Activated CD4-positive, alpha-beta memory T cell treated with anti-CD3 and anti-CD28 coated beads for 36 hours (primary cell): ENCODE data around the gene MAPK7. TPM values are rescaled to one million over a fixed set of nuclear protein-coding genes. Genes with fewer than 3 reads are reported as not detected.

ENCODE experiments used
- CTCF ChIA-PET: fragments of 350-600 bp; sonication (Branson Sonifier 250); formaldehyde crosslinking; loops from one replicate; lab custom pipeline; 2021; ENCODE audit warnings: antibody characterized with exemption, inconsistent platforms; lab: Charles Lee
- POLR2A ChIA-PET: fragments of 350-600 bp; sonication (Branson Sonifier 250); formaldehyde crosslinking; loops from one replicate; lab custom pipeline; 2021; ENCODE audit warnings: antibody characterized with exemption; lab: Charles Lee
- DNase-seq: peaks from one replicate; pipeline ENCODE4 v3.0.0-alpha.2; 2020
- H3K27ac Mint-ChIP-seq: one replicate; pipeline ENCODE4 v1.8.0; 2021; ENCODE audit warnings: mixed read lengths
- H3K27me3 Mint-ChIP-seq: one replicate; pipeline ENCODE4 v1.8.0; 2021; ENCODE audit warnings: mixed read lengths
- H3K36me3 Mint-ChIP-seq: one replicate; pipeline ENCODE4 v1.8.0; 2021; ENCODE audit warnings: mixed read lengths
- H3K4me1 Mint-ChIP-seq: one replicate; pipeline ENCODE4 v1.8.0; 2021; ENCODE audit warnings: low read depth, mixed read lengths
- H3K4me3 Mint-ChIP-seq: one replicate; pipeline ENCODE4 v1.8.0; 2021; ENCODE audit warnings: mild to moderate bottlenecking, mixed read lengths
- H3K9me3 Mint-ChIP-seq: one replicate; pipeline ENCODE4 v1.8.0; 2021; ENCODE audit warnings: mixed read lengths
- intact Hi-C: fragments of 100-400 bp; cut with micrococcal nuclease; formaldehyde crosslinking; loops from one replicate; pipeline ENCODE4 v1.15.1; 2023
- total RNA-seq, 2 experiments: library from RNA; stranded (reverse); gene quantifications; one replicate each; pipeline ENCODE4 v1.2.3, GENCODE V29; 2021

MAPK7 gene
- total RNA-seq, 2 experiments from 2014 or later: 15.4 to 17.2 TPM

DNA sequence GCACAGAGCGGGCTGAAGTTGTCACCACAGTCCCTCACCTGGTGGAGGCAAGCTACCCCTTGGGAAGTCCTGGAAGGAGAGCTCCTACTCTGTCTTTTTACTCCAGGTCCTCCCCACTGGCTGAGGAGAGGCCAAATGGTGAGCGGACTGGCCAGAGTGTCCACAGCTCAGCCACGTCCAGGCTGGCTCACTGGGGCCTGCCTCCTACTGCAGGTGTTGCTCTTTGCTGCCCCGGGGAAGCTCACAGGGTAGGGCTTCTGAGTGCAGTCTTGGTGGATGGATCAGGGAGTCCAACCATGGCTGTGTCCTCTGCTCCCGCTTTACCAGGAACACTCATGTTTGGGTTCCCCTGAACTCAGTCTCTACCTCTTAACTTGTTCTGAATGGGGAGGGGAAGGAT lies 18.4 kb upstream of the MAPK7 start:
- CTCF ChIA-PET: interaction anchor here (0.8 kb wide), 1 partner anchor 18 kb away, joined by 3 read pairs; the partner anchor contains the start of gene MAPK7
- DNase-seq: no peak
- H3K9me3 Mint-ChIP-seq: no peaks in the 10 kb centered on the region
- no peak overlapping the region for H3K27ac Mint-ChIP-seq
- peaks cover 8% of the 10 kb centered on the region for H3K4me1 Mint-ChIP-seq
- POLR2A ChIA-PET: no interaction called here
- intact Hi-C loops: loop anchor here (5.0 kb wide), 2 partner anchors 147 to 407 kb away; no protein-coding TSS in a partner anchor
- H3K27me3 Mint-ChIP-seq: peaks cover 4% of the 10 kb centered on the region
- no peaks in the 10 kb centered on the region for H3K36me3 Mint-ChIP-seq
- H3K4me3 Mint-ChIP-seq: no peak overlapping the region

DNA sequence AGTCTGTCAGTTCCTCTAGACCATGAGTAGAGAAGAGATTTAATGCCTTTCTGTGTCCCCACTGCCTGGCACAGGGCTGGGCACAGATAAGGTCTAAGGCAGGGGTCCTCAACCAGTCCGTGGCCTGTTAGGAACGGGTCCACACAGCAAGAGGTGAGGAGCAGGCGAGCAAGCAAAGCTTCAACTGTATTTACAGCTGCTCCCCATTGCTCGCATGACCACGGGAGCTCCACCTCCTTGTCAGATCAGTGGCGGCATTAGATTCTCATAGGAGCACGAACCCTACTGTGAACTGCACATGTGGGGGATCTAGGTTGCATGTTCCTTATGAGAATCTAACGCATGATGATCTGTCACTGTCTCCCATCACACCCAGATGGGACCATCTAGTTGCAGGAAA lies 17.5 kb upstream of the MAPK7 start:
- H3K36me3 Mint-ChIP-seq: no peaks in the 10 kb centered on the region
- H3K4me1 Mint-ChIP-seq: peaks cover 8% of the 10 kb centered on the region
- intact Hi-C loops: loop anchor here (5.0 kb wide), 2 partner anchors 147 to 407 kb away; no protein-coding TSS in a partner anchor
- H3K4me3 Mint-ChIP-seq: no peak overlapping the region
- CTCF ChIA-PET: interaction anchor here (5.9 kb wide), 1 partner anchor 87 kb away, joined by 164 read pairs; no protein-coding TSS in a partner anchor
- POLR2A ChIA-PET: no interaction called here
- DNase-seq: no peak
- H3K9me3 Mint-ChIP-seq: no peaks in the 10 kb centered on the region
- H3K27ac Mint-ChIP-seq: no peak overlapping the region
- H3K27me3 Mint-ChIP-seq: peaks cover 4% of the 10 kb centered on the region

DNA sequence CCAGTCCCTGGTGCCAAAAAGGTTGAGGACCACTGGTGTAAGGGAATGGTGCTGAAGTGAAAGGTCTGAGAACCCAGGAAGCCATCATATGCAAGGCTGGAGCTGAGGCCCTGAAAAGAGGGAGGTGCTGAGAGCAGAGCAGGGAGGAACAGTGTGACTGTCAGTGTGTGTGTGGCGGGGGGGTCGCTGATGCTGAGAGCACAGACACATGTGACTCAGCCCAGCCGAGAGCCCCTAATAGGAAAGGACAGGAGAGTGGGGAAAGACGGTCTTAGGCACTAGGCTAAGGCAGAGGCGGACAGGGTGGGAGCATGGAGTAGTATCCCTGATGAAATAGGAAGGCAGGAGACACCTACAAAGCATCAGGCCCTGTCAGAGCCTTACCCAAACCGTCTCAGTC lies 17.0 kb upstream of the MAPK7 start:
- Mint-ChIP-seq H3K27me3 (peaks cover 4% of the 10 kb centered on the region), H3K27ac (no peak overlapping the region), H3K4me1 (peaks cover 8% of the 10 kb centered on the region), H3K9me3 (no peaks in the 10 kb centered on the region), H3K4me3 (peak overlapping the region; percentile 10), H3K36me3 (no peaks in the 10 kb centered on the region)
- DNase-seq: no peak
- ChIA-PET CTCF (interaction anchor here (2.9 to 5.9 kb wide), 2 partner anchors 86 to 93 kb away, joined by 14 to 164 read pairs; no protein-coding TSS in a partner anchor), POLR2A (no interaction called here)
- intact Hi-C loops: loop anchor here (5.0 kb wide), 2 partner anchors 146 to 406 kb away; no protein-coding TSS in a partner anchor

DNA sequence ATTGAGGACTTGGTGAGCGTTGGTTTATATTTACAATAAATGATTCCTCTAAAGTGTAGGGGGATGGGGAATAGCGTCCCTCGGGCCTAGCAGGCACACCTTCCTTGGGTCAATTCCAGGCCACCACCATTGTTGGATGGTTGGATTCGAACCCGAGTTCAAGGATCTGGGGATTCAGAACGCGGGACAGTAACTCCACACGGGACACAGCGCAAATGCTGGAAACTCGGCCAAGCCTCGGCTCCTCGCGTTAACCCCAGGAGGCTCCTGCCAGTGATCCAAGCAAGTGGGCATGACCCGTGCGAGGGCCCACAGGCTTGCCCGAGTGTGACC lies 16.4 kb upstream of the MAPK7 start:
- peak overlapping the region; percentile 61 for H3K4me3 Mint-ChIP-seq
- H3K9me3 Mint-ChIP-seq: no peaks in the 10 kb centered on the region
- ChIA-PET CTCF (interaction anchor here (0.8 to 5.9 kb wide), 12 partner anchors 16 to 647 kb away, joined by 3 to 164 read pairs (median 7); partner anchors contain the start of genes ALDH3A2, MAPK7, RNF112 and SPECC1), POLR2A (no interaction called here)
- peaks cover 8% of the 10 kb centered on the region for H3K4me1 Mint-ChIP-seq
- H3K27me3 Mint-ChIP-seq: peaks cover 4% of the 10 kb centered on the region
- no peak for DNase-seq
- no peak overlapping the region for H3K27ac Mint-ChIP-seq
- no peaks in the 10 kb centered on the region for H3K36me3 Mint-ChIP-seq
- intact Hi-C loops: loop anchor here (1.0 to 5.0 kb wide), 4 partner anchors 16 to 405 kb away; partner anchors contain the start of gene MAPK7

- Mint-ChIP-seq H3K4me3 (peak within 1 kb of the TSS; percentile 86), H3K36me3 (no peaks in the 10 kb centered on the region), H3K27me3 (peaks cover 4% of the 10 kb centered on the region), H3K27ac (peak within 1 kb of the TSS; percentile 74), H3K9me3 (no peaks in the 10 kb centered on the region), H3K4me1 (peaks cover 8% of the 10 kb centered on the region)
- intact Hi-C loops: loop anchor here (1.0 to 5.0 kb wide), 4 partner anchors 16 to 405 kb away; partner anchors contain the start of gene MAPK7
- peak; percentile 96 for DNase-seq
- CTCF ChIA-PET: interaction anchor here (0.5 to 5.9 kb wide), 49 partner anchors 9 to 646 kb away, joined by 3 to 164 read pairs (median 6); partner anchors contain the start of genes ALDH3A2, MAPK7, RNF112 and SPECC1
- POLR2A ChIA-PET: interaction anchor here (0.9 to 1.5 kb wide), 6 partner anchors 15 to 400 kb away, joined by 3 to 14 read pairs (median 3); partner anchors contain the start of genes ALDH3A2 and MAPK7
These were observed 15.8 kb upstream of the MAPK7 start, which contains the start of gene B9D1 for GRCh38 chr17:19362277-19363113. Gene B9D1 (minus strand): TSS chr17:19362723. CDS start chr17:19362569, 154 bp downstream.

DNA sequence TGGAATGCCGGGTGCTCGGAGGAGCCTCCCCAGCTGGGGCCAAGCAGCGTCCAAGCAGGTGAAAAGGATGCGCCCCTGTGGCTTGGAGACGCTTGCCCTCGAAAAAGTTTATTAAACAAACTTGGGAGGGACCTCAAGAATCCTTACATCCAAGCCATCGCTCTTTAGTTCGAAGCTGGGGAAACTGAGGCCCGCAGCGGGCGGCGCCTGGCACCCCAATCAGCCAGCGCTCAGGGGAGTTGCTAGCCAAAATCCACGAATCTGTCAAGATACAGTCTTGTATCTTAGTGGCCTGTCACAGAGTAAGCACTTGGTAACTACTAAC lies 15.2 kb upstream of the MAPK7 start:
- no peaks in the 10 kb centered on the region for H3K9me3 Mint-ChIP-seq
- peak overlapping the region; percentile 86 for H3K4me3 Mint-ChIP-seq
- H3K4me1 Mint-ChIP-seq: peaks cover 8% of the 10 kb centered on the region
- H3K27me3 Mint-ChIP-seq: peaks cover 4% of the 10 kb centered on the region
- POLR2A ChIA-PET: interaction anchor here (0.9 to 1.5 kb wide), 6 partner anchors 15 to 400 kb away, joined by 3 to 14 read pairs (median 3); partner anchors contain the start of genes ALDH3A2 and MAPK7
- H3K36me3 Mint-ChIP-seq: no peaks in the 10 kb centered on the region
- intact Hi-C loops: loop anchor here (5.0 kb wide), 2 partner anchors 144 to 404 kb away; no protein-coding TSS in a partner anchor
- CTCF ChIA-PET: interaction anchor here (0.7 to 5.9 kb wide), 45 partner anchors 9 to 413 kb away, joined by 3 to 164 read pairs (median 7); partner anchors contain the start of genes ALDH3A2, MAPK7 and RNF112
- DNase-seq: no peak
- H3K27ac Mint-ChIP-seq: no peak overlapping the region

GRCh38 chr17:19363460-19364035 lies 14.8 kb upstream of the MAPK7 start:
- H3K9me3 Mint-ChIP-seq: no peaks in the 10 kb centered on the region
- H3K4me3 Mint-ChIP-seq: no peak overlapping the region
- ChIA-PET POLR2A (interaction anchor here (1.1 to 1.5 kb wide), 3 partner anchors 14 to 85 kb away, joined by 3 to 14 read pairs (median 4); partner anchors contain the start of gene MAPK7), CTCF (interaction anchor here (0.7 to 5.9 kb wide), 42 partner anchors 8 to 412 kb away, joined by 3 to 164 read pairs (median 7); partner anchors contain the start of genes ALDH3A2, MAPK7 and RNF112)
- H3K36me3 Mint-ChIP-seq: no peaks in the 10 kb centered on the region
- no peak for DNase-seq
- no peak overlapping the region for H3K27ac Mint-ChIP-seq
- intact Hi-C loops: loop anchor here (5.0 kb wide), 2 partner anchors 144 to 404 kb away; no protein-coding TSS in a partner anchor
- peaks cover 4% of the 10 kb centered on the region for H3K27me3 Mint-ChIP-seq
- H3K4me1 Mint-ChIP-seq: peaks cover 8% of the 10 kb centered on the region

DNA sequence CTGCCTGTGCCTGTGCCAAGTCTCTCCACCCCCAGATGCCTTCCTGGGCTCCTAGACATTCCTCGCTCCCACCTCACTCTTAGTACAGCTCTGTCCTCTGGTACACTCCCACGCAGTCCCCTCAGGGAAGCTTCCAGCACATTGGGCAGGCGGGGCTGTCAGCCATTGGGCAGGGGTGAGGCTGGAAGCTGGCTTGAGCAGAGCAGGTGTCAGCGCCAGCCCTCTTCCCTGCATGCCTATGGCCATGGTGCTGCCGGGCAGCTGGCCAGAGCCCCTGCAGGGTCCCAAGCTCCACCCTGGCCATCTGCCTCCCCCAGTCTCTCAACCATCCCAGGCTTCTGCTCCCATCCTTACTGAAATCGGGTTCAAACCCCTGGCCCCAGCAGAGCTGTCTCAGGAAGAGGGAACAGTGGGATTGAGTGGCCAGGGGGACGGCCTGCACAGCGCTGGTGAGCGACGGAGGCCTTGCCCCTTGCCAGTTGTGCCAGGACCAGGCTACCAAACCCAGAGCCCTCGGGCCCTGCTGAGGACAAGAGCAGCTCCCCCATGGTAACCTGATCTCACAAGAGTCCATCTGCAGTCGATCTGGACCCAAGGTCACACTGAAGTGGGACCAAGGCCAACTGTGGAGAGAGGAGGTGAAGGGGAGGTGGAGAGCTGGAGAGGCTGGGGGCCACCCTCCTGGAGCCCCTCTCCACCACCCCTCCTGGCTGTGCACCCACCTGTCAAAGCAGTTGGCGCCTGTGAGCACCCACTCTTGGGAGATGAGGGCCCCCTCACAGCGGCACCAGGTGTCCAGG lies 13.4 kb upstream of the MAPK7 start:
- Mint-ChIP-seq H3K27me3 (no peaks in the 10 kb centered on the region), H3K4me3 (no peak overlapping the region), H3K9me3 (no peaks in the 10 kb centered on the region), H3K4me1 (peaks cover 19% of the 10 kb centered on the region), H3K27ac (no peak overlapping the region), H3K36me3 (no peaks in the 10 kb centered on the region)
- intact Hi-C loops: loop anchor here (5.0 kb wide), 2 partner anchors 142 to 402 kb away; no protein-coding TSS in a partner anchor
- no peak for DNase-seq
- ChIA-PET POLR2A (interaction anchor here (1.8 kb wide), 1 partner anchor 13 kb away, joined by 6 read pairs; the partner anchor contains the start of gene MAPK7), CTCF (interaction anchor here (1.0 to 5.9 kb wide), 4 partner anchors 11 to 398 kb away, joined by 3 to 164 read pairs (median 46); partner anchors contain the start of gene MAPK7)

- intact Hi-C loops: no loop called here
- POLR2A ChIA-PET: interaction anchor here (1.8 kb wide), 1 partner anchor 12 kb away, joined by 6 read pairs; the partner anchor contains the start of gene MAPK7
- no peak overlapping the region for H3K27ac Mint-ChIP-seq
These were observed 12.8 kb upstream of the MAPK7 start for GRCh38 chr17:19365499-19365817.

DNA sequence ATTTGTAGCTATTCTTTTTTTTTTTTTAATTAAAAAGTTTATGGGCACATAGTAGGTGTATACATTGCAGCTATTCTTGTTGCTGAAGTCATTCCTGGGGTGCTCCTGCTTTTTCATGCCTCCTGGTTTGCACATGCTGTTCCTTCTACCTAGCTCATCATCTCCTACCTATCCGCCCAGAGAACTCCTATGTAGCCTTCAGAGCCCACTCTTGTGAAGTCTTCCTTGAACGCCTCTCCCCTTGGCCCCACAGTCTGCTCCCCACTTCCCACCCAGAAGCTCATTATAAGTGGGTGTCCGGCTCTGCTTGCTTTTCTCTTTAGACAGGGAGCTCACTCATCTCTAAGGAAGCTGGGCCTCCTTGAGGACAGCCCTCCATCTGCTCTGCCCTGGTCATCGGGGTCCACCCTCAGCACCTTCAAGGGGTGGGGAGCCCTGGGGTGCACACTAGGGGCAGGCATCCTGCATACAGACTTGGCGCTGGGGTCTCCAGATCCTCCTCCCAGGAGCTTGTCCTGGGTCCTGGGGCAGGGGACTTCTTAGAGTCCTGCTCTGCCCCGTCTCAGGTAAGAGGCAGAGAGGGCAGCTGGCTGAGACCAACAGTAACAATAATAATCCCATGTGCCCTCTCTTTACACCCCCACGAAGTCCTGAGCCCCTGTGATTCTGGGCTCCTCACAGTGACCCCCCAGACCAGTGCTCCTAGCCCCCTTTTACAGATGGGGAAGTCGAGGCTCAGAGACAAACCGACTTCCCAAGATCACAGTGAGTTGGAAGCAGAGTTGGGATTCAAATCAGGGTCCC lies 12.3 kb upstream of the MAPK7 start:
- H3K27ac Mint-ChIP-seq: no peak overlapping the region
- no peak for DNase-seq
- H3K9me3 Mint-ChIP-seq: no peaks in the 10 kb centered on the region
- no peak overlapping the region for H3K4me3 Mint-ChIP-seq
- H3K4me1 Mint-ChIP-seq: peaks cover 30% of the 10 kb centered on the region
- ChIA-PET CTCF (interaction anchor here (1.9 to 5.9 kb wide), 3 partner anchors 12 to 397 kb away, joined by 11 to 164 read pairs (median 82); partner anchors contain the start of gene MAPK7), POLR2A (interaction anchor here (1.8 kb wide), 1 partner anchor 12 kb away, joined by 6 read pairs; the partner anchor contains the start of gene MAPK7)
- no peaks in the 10 kb centered on the region for H3K27me3 Mint-ChIP-seq
- intact Hi-C loops: no loop called here
- no peaks in the 10 kb centered on the region for H3K36me3 Mint-ChIP-seq

More at GRCh38 chr17:19365499-19365817, 12.8 kb upstream of the MAPK7 start:
- Mint-ChIP-seq H3K27me3 (no peaks in the 10 kb centered on the region), H3K4me3 (no peak overlapping the region), H3K9me3 (no peaks in the 10 kb centered on the region), H3K36me3 (no peaks in the 10 kb centered on the region), H3K4me1 (peaks cover 24% of the 10 kb centered on the region)
- DNase-seq: no peak
- CTCF ChIA-PET: interaction anchor here (1.9 to 5.9 kb wide), 3 partner anchors 13 to 397 kb away, joined by 11 to 164 read pairs (median 82); partner anchors contain the start of gene MAPK7
